ENCODE measurements around the gene DPF3. TPM values are rescaled to one million over a fixed set of nuclear protein-coding genes. Genes with fewer than 3 reads are reported as not detected.

The DPF3 gene
- total RNA-seq, 4 donors from 2014 or later = 16.7 to 27.8 (median 20.3) TPM

GRCh38 chr14:72715850-72716228, 178.1 kb downstream of the DPF3 start:
- in situ Hi-C loops (cut with MboI; ENCODE audit: low sequenced_read_pairs in 4 of 4) (no loop called here), intact Hi-C loops (cut with DNase I; ENCODE audit: low total_unique reads) (loop anchor here (2.0 to 10.0 kb wide), 4 partner anchors 154 to 201 kb away; partner anchors contain the start of gene DPF3)
- Histone ChIP-seq H3K4me1 (peaks cover 41 to 45% of the 10 kb centered on the region in 2 donors), H3K27ac (peak overlapping the region; percentile 90 to 94 (median 92)), H3K9me3 (no peaks in the 10 kb centered on the region), H3K4me3 (peak overlapping the region in 3 of 4 donors; percentile 4 to 13 (median 11)), H3K36me3 (no peaks in the 10 kb centered on the region), H3K27me3 (no peaks in the 10 kb centered on the region)
- DNase-seq = peak; percentile 48 to 81
- TF ChIP-seq POLR2A (IDR thresholded peaks at IDR 0.05) (no peak), CTCF (IDR thresholded peaks at IDR 0.05 in 4 of 5, conservative IDR thresholded peaks at IDR 0.05 in 1 of 5) (no peak)
- peak; percentile 43 to 48 for ATAC-seq

- Histone ChIP-seq H3K9me3 (no peaks in the 10 kb centered on the region), H3K4me1 (peaks cover 41 to 45% of the 10 kb centered on the region in 2 donors), H3K27ac (peak overlapping the region; percentile 90 to 94 (median 92)), H3K27me3 (no peaks in the 10 kb centered on the region), H3K36me3 (no peaks in the 10 kb centered on the region), H3K4me3 (peak overlapping the region in 1 of 4 donors; percentile 13)
- in situ Hi-C loops (cut with MboI; ENCODE audit: low sequenced_read_pairs in 4 of 4) = no loop called here
- DNase-seq = peak; percentile 75 to 89
- TF ChIP-seq POLR2A (IDR thresholded peaks at IDR 0.05) (no peak), CTCF (IDR thresholded peaks at IDR 0.05 in 4 of 5, conservative IDR thresholded peaks at IDR 0.05 in 1 of 5) (no peak)
- peak; percentile 86 to 90 for ATAC-seq
- intact Hi-C loops (cut with DNase I; ENCODE audit: low total_unique reads) = loop anchor here (2.0 to 10.0 kb wide), 3 partner anchors 153 to 201 kb away; partner anchors contain the start of gene DPF3
Measured at GRCh38 chr14:72715215-72715849, 178.6 kb downstream of the DPF3 start.

GRCh38 chr14:72714871-72715214, 179.1 kb downstream of the DPF3 start:
- TF ChIP-seq POLR2A (IDR thresholded peaks at IDR 0.05) = no peak
- TF ChIP-seq CTCF (IDR thresholded peaks at IDR 0.05 in 4 of 5, conservative IDR thresholded peaks at IDR 0.05 in 1 of 5) = no peak
- Histone ChIP-seq H3K27me3 (no peaks in the 10 kb centered on the region), H3K36me3 (no peaks in the 10 kb centered on the region), H3K4me1 (peaks cover 41 to 49% of the 10 kb centered on the region in 2 donors), H3K9me3 (no peaks in the 10 kb centered on the region), H3K4me3 (peak overlapping the region in 1 of 4 donors; percentile 13), H3K27ac (peak overlapping the region; percentile 90 to 94 (median 92))
- intact Hi-C loops (cut with DNase I; ENCODE audit: low total_unique reads) (loop anchor here (2.0 to 10.0 kb wide), 3 partner anchors 153 to 200 kb away; partner anchors contain the start of gene DPF3), in situ Hi-C loops (cut with MboI; ENCODE audit: low sequenced_read_pairs in 4 of 4) (no loop called here)
- ATAC-seq (peak; percentile 45 to 48), DNase-seq (peak; percentile 43 to 82)

GRCh38 chr14:72714094-72714493, 179.8 kb downstream of the DPF3 start:
- intact Hi-C loops (cut with DNase I; ENCODE audit: low total_unique reads) (loop anchor here (2.0 to 10.0 kb wide), 2 partner anchors 181 to 199 kb away; partner anchors contain the start of gene DPF3), in situ Hi-C loops (cut with MboI; ENCODE audit: low sequenced_read_pairs in 4 of 4) (no loop called here)
- Histone ChIP-seq H3K36me3 (no peaks in the 10 kb centered on the region), H3K27me3 (no peaks in the 10 kb centered on the region), H3K4me1 (peaks cover 41 to 49% of the 10 kb centered on the region in 2 donors), H3K9me3 (no peaks in the 10 kb centered on the region), H3K27ac (peak overlapping the region; percentile 90 to 94 (median 92)), H3K4me3 (no peak overlapping the region)
- no peak for TF ChIP-seq POLR2A (IDR thresholded peaks at IDR 0.05)
- DNase-seq (no peak), ATAC-seq (no peak)

GRCh38 chr14:72711936-72712335, 182.0 kb downstream of the DPF3 start:
- peaks cover 41 to 49% of the 10 kb centered on the region in 2 donors for H3K4me1 ChIP-seq

More at GRCh38 chr14:72711936-72712335, 182.0 kb downstream of the DPF3 start:
- Histone ChIP-seq H3K36me3 (no peaks in the 10 kb centered on the region), H3K27ac (peak overlapping the region; percentile 90 to 94 (median 92)), H3K27me3 (no peaks in the 10 kb centered on the region), H3K4me3 (no peak overlapping the region), H3K9me3 (no peaks in the 10 kb centered on the region)
- in situ Hi-C loops (cut with MboI; ENCODE audit: low sequenced_read_pairs in 4 of 4) (no loop called here), intact Hi-C loops (cut with DNase I; ENCODE audit: low total_unique reads) (loop anchor here (10.0 kb wide), 1 partner anchor 197 kb away; no protein-coding TSS in a partner anchor)
- DNase-seq (no peak), ATAC-seq (no peak)
- TF ChIP-seq POLR2A (IDR thresholded peaks at IDR 0.05) = no peak
- no peak for TF ChIP-seq CTCF (IDR thresholded peaks at IDR 0.05 in 4 of 5, conservative IDR thresholded peaks at IDR 0.05 in 1 of 5)

Data from gastrocnemius medialis (tissue), 4 donors.